Stimulated activated CD8-positive, alpha-beta memory T cell treated with anti-CD3 and anti-CD28 coated beads, Interleukin-15, amount 100 ng/mL, for 1 hour (primary cell): ENCODE results near the gene NSL1.
"Not testable (repeated sequence)": the region's sequence is repeated elsewhere in the genome, so short reads cannot be mapped to it uniquely, and the experiment has no call there.

ENCODE experiments used
- DNase-seq: peaks from one replicate; pipeline ENCODE4 v3.0.0-alpha.2; 2020; ENCODE audit warnings: low read depth

The NSL1 gene, protein sequence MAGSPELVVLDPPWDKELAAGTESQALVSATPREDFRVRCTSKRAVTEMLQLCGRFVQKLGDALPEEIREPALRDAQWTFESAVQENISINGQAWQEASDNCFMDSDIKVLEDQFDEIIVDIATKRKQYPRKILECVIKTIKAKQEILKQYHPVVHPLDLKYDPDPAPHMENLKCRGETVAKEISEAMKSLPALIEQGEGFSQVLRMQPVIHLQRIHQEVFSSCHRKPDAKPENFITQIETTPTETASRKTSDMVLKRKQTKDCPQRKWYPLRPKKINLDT

DNA sequence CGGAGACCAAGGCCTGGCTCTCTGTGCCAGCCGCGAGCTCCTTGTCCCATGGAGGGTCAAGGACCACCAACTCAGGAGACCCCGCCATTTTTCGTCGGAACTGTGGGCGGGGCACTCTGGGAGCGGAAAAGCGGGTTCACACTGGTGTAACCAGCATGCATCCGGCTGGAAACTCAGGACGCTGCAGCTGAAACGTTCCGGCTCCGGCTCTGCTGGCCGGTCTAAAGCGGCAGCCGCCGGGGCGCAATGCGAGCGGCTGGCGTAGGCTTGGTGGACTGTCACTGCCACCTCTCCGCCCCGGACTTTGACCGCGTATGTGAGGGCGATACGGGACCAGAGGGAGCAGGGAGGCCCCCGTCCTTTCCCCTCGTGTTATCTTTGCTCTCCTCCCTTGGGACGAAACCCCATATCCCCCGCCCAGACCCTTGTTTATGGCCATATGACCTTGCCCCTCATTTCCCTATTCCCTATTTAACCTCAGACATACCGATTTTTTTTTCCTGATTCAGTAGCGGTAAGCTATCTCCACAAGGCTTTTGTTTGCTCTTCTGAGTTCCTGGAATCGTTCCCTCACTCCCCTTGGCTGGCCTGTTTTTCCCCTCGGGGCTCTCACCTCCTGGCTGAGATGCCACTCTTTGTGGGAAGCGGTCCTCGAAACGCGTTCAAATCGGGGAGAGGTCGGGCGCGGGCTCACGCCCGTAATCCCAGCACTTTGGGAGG, at the start of gene NSL1, which contains the start of gene TATDN3:
Gene NSL1, minus strand, starts transcription at position 102 of the 720 bp plus-strand sequence. Its CDS starts 14 bp downstream, at position 88.
Gene TATDN3, plus strand, starts transcription at position 219 of the 720 bp plus-strand sequence. Its CDS starts 28 bp downstream, at position 247.
- peak; percentile 91 for DNase-seq

DNA sequence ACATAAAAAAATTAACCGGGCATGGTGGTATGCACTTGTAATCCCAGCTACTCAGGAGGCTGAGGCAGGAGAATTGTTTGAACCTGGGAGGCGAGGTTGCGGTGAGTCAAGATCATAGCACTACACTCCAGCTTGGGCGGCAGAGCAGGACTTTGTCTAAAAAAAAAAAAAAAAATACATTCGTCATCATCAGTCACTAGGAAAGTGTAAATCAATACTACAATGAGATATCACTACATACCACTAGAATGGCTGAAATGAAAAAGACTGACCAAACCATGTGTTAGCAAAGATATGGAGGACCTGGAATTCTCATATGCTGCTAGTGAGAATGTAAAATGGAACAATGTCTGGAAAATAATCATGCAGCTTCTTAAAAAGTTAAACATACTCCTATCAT, 46.6 kb upstream of the NSL1 start:
- DNase-seq: no peak

DNA sequence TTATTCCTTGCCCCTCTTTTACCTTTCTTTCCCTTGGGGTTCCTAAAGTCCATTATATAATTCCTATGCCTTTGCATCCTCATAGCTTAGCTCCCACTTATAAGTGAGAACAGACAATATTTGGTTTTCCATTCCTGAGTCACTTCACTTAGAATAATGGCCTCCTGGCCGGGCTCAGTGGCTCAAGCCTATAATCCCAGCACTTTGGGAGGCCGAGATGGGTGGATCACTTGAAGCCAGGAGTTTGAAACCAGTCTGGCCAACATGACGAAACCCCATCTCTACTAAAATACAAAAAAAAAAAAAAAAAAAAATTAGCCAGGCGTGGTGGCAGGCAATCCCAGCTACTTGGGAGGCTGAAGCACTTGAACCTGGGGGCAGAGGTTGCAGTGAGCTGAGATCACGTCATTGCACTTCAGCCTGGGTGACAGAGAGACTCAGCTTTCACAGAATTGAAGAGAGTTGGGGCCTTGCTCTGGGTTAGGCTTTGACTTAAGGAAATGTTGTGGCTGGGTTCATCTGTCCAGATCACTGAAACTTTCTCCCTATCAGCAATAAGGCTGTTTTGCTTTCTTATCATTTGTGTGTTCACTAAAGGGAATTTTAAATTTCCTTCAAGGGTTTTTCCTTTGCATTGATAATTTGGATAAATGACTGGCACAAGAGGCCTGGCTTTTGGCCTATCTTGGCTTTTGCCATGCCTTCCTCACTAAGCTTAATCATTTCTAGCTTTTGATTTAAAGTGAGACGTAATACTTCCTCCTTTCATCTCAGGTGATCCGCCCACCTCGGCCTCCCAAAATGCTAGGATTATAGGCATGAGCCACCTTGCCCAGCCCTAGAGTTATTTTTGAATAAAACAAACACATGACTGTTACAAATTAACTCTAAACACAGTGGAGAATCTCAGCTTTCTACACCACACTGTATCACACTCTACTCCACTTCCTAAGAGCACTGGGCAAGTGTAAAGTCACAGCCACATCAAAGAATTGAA, 41.9 kb upstream of the NSL1 start:
- not testable (repeated sequence) for DNase-seq

DNA sequence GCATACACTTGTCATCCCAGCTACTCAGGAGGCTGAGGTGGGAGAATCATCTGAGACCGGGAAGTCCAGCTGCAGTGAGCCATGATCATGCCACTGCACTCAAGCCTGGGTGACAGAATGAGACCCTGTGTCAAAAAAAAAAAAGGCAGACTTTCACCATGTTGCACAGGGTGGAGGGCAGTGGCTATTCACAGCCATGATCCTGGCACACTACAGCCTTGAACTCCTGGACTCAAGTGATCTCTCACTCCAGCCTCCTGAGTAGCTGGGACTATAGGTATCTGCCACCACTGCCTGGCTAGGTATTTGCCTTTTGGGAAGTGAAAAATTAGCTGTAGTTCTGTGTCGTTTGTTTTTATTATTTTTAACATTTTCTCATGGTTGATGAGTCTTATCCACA, 36.8 kb upstream of the NSL1 start:
- no peak for DNase-seq

DNA sequence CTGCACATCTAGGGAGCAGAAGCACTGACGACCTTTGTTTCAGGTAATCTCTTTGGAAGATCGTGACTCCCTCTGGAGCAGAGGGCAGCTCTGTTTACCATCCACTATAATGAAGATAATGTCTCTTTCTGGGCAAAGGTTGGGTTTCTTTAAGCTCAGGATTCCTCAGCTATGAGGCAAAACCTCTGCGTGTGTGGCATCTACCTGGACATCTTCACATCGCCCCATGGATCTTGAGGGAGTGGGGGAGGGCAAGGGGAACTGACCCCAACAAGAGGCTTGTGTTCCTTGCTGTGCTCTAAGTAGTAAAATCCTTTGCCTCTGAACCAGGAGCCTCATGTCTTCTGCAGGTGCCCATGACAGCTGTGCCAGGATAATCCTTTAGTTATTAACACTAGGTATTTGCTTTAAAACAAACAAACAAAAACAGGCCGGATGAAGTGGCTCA, 36.3 kb upstream of the NSL1 start:
- DNase-seq: no peak

DNA sequence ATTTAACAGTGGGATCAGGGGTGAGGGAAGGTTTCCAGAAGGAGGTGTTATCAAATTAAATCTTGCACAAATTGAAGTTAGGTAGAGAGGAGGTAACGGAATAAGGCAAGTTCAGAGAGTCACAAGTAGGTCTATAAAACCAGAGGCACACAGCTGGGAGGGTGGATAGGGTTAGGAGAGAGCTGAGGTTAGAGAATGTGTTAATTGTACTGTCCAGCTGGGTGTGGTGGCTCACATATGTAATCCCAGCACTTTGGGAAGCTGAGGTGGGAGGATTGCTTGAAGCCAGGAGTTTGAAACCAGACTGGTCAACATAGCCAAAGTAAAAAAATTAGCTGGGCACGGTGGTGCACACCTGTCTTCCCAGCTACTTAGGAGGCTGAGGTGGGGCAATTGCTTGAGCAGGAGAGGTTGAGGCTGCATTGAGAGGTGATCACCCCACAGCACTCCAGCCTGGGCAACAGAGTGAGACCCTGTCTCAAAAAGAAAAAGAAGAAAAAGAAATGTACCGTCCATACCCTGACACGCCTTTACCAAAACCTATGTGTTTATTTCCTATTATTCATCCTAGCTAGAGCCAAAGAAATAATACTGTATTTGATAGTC, 35.7 kb upstream of the NSL1 start:
- no peak for DNase-seq

DNA sequence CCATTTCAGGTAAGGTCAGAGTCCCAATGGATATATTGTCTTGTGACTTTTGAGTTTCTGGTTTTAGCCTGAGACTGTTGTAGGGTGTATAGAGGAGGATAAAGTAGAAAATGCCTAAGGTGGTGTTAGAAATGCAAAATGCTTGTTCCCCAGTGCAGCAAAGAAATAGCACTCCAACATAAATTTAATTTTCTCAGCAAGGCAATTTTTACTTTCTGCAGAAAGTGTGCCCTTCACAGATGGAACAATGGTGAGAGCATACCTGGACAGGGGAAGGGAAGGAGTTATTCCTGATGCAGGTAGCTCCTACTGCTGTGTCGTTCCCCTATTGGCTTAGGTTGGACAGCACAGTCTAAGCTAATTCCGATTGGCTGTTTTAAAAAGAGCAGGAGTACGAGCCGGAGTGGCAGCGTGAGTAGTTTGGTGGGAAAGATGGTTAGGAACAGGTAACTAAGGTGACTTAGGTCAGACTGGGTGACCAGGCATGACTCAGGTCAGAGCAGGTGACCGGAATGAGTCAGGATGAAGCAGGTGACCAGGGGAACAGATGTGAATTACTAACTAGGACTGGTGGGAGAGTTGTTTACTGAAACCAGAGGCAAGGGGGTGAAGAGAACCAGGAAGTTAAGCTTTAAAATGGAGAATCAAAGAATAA, 34.3 kb upstream of the NSL1 start:
- DNase-seq: no peak

DNA sequence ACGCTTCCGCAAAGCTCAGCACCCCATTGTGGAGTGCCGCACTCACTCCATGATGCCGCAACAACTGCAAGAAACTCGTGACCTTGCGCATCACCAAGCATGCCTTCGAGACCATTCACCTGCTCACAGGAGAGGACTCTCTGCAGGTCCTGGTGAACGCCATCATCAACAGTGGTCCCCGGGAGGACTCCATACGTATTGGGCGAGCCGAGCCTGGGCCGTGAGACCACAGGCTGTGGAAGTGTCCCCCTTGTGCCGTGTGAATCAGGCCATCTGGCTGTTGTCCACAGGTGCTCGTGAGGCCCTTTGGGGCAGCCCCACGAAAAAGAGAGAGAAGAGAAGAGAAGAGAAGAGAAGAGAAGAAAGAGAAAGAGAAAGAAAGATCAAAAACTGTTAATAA, 32.6 kb upstream of the NSL1 start:
- no peak for DNase-seq

DNA sequence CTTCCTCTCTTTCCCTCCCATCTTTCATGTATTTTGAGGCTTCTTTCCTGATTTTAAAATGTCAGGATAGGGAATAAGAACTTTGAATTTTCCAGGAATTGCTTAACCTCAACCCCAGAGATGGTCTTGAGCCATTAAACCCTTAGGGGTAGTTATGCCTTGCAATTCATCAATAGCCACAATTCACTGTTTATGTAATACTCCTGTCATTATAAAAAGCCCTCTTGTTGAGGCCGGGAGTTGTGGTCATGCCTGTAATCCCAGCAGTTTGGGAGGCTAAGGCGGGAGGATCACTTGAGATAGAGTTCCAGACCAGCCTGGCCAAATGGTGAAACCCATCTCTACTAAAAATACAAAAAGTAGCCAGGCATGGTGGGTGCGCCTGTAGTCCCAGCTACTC, 31.4 kb upstream of the NSL1 start:
- DNase-seq: no peak

DNA sequence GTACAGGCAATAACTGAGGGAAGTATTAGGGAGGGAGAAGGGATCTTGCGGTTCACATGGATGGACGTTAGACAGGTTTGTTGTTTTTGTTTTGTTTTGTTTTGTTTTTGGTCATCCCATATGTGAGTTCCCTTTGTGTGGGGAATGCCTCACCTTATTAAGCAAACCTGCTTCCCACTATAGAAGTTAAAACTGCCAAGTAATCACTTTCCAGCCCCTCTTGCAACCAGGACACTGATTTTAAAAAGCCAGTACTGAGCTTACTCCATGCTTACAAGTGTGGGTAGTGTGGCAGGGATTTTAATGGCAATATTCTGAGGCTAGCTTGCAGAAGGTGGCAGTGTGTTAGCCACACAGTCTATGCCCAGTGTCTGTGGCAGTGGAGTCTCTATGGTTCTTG, 29.4 kb upstream of the NSL1 start:
- DNase-seq: no peak

DNA sequence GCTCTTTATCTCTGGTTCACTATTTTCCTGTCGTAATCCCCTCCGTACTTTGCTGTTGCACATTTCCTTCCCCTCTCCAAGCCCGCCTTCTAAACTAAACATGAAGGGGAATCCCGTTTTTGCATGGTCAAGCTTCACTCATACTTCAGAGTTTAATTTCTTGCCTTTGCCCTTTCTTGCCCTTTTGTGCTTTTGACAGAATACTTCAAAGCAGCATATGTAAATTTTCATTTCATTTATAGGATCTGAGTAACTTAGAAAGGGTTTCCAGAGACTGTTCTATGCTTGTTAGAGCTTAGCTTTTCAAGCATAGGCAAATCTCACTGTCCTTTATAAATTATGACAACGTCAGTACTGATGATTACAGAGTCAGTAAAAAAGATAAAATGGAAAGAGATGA, 28.1 kb upstream of the NSL1 start:
- DNase-seq: no peak

DNA sequence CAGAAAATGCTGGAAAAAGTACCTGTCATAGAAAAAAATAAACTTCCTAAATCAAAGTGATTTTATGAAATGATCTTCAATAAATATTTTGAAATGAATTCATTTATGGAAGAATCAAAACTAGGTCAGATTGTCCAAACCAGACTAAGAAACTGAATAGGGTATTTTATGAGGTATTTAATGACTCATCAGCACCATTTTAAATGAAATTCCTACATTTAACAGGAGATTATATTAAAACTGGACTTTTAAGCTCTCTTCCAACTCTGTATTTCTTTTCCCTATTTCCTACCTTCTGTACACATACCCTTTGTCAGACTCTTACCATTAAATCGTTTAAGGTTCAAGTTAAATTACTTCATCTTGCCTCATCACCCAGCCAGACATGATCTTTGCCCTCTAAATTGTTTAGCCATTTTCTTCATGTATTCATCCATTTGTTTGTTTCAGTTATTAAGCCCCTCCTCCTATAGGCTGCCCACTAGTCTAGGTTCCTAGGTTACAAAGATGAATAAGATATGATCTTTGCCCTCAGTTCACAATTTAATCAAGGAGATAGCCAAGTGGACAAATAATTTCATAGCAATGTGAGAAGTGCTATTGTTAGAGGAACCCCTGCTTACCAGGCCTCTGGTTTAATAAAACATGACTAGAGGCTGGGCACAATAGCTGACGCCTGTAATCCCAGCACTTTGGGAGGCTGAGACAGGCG, 25.1 kb upstream of the NSL1 start:
- no peak for DNase-seq

DNA sequence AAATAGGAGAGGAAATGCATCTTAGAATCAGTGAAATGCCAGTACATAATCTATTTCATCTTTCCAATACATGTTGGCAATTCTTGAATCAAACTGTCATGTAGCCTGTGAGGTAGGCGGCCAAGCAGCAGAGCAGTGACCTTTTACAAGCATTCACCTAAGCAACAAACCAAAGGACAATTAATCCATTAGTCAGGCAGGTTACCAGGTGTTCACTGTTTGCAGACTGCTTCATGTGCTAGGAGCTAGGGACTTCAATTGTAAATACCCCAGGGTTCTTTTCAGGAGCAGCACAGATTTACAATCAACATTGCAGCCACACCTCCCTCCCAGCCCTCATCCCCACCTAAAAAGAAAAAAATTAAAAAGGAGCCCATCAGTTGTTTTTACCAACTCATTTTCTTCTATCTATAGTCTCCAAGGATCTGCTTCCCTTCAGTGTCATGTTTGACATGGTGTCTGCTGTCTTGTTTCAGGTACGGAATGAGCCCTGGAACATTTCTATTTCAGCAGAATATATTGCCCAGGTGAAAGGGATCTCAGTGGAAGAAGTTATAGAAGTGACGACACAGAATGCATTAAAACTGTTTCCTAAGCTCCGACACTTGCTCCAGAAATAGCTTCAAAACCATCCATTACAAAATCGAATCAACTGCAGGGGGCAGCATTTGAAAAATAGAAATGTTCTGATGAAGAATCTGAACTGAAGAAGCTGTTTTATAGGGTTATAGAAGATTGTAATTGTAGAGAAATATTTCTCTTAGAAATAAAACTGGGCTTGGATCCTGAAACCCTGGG, 23.2 kb upstream of the NSL1 start:
- DNase-seq: no peak

DNA sequence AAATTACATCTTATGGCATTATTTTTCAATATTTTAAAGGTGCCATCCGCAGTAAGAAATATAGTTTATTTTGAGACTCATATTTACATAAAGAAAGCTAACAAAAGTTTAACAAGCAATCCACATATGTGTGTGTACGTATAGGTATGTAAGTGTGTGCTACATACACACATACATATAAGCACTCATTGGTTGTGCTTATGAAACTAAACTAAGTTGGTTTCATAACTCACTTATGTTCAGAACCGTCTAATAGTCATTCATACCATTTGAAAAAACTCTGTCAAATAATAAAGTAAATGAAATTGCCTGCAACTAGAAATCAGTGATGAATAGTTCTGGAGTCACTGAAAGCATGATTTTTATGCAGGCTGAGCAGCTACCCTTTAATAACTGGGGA, 14.2 kb upstream of the NSL1 start:
- no peak for DNase-seq

DNA sequence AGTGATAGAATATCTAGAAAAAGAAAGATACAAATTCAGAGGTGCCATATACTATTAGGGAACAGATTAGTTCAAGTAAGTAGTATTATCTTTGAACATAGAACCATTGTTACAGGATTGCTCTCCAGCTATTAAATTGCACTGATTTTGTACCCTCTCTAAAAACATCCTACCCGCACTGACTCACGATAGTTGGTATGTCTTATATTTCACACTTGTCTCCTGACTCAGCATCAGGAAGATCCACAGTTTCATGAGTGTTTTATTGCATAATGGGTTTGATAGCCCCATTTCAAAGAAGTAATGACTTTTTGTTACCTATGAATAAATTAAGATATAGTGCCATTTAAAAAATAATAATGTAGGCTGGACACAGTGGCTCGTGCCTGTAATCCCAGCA, 6.1 kb upstream of the NSL1 start:
- DNase-seq: no peak

DNA sequence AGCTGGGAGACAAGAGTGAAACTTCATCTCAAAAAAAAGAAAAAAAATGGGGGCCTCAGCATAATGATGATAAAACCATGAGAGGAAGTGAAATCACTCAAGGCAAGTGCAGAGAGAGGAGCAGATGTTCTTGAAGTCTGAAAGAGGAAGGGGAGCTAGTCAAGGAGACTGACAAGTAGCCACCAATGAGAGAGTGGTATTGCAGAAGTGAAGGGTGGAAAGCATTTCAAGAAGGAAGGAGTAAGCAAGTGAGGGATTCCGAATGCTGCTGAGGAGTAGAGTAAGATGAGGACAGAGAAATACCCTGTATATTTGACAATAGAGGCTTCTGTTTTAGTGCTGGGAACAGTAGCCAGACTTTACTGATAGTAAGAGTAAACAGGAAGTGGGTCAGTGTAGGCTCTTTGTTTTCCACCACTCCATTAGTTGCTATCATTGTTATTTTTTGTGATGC, 3.0 kb upstream of the NSL1 start:
- DNase-seq: no peak

DNA sequence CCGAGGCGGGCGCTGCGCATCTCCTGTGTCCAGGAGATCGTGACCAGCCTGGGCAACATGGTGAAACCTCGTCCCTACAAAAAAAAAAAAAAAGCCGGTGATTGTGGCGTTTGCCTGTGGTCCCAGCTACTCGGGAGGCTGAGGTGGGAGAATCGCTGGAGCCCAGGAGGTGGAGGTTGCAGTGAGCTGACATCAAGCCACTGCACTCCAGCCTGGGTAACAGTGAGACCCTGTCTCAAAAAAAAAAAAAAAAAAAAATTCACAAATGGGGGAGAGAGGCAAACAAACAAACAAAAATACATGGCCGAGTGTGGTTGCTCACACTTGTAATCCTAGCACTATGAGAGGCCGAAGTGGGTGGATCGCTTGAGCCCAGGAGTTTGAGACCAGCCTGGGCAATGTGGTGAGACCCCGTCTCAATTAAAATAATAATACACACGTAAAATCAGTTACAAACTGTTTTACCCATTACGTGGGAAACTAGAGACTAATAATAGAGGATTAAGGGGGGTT, 875 bp upstream of the NSL1 start:
- no peak for DNase-seq

DNA sequence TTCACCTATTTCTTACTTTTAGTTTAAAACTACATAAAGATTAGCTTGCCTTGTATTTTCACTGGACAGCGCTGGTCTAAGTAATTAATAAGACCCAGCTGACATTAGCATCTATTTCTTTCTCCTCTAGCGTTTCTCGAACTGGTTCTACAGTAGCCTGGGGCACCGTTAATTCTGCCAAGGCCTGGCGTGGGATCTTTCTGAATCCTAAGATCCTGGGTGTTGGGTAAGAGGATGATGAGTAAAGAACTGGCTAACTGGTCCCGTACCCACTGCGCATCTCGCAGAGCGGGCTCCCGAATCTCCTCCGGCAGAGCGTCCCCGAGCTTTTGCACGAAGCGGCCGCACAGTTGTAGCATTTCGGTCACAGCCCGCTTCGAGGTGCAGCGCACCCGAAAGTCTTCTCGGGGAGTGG, 309 bp downstream of the NSL1 start:
- no peak for DNase-seq

DNA sequence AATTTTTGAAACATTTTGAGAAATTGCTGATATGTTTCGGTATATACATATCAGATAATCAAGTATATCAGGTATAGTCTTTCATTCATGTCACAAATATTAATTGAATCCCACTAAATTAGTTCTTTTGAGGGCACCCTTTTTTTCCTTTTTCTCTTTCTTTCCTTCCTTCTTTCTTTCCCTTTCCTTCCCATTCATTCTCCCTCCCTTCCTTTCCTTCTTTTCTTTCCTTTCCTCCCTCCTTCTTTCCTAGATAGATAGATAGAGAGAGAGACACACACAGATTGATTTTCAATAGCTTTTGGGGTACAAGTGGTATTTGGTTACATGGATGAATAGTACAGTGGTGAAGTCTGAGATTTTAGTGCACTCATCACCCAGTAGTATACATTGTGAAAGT, 5.7 kb downstream of the NSL1 start:
- DNase-seq: no peak

DNA sequence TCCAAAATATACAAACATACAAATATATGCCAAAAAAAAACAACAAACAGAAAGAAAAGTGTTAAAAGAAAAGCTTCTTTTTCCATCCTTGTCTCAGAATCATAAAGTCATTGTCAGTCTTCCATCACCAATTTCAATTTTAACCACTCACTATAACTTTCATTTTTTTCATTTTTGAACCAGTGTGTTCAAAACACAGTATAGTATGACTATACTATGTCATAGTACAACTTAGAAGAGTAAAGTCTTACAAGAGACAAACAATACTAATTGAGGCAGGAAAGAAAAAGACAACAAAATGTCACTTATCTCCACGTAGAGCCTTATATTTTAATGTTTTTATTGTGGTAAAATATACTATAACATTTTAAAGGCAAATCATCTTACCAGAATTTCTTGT, 7.6 kb downstream of the NSL1 start:
- no peak for DNase-seq
